ENCODE results near the gene TSSK2. TPM values are rescaled to one million over a fixed set of nuclear protein-coding genes. Genes with fewer than 3 reads are reported as not detected.
A peak's percentile ranks its signal among the peaks of the same experiment; 100 is the strongest.

The TSSK2 gene
- total RNA-seq, 1 donor from 2014 or later: not detected

DNA sequence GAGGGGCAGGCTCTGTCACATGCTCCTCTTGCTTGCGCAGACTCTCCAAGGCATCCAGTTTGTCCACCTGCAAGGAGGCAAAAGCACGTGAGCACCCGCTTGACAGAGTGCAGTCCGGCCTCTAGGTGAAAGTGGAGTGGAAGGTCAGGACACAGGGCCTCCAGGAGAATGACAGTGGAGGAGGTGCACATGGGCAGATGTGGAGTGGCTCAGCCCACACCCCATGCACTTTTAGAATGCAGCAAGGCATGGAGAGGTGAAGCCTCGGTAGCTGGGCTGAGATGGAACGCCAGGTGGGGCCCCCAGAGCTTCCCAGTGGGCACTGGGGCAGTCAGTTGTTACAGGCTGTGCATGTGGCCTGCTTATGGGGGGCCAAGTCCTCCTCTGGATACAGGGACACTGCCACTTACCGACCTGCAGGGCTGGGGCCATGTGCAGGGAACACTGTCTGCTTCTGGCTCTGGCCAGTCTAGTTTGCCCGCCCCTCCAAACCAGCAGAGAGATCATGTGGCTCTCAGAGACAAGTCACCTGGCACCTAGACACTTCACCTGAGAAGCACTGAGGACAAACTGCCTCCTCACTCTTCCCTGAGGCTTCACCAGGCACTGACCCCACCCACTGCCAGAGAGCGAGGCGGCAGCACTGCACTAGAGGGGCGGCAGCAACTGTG is 49.8 kb downstream of the TSSK2 start:
- DNase-seq (ENCODE audit: low read depth): no peak

- peak; percentile 87 for DNase-seq (ENCODE audit: low read depth)
Observed at GRCh38 chr22:19181786-19182471, 50.8 kb downstream of the TSSK2 start.

Other genes starting within 250 kb of the TSSK2 start
- 2.3 and 5.0 TPM in 2 replicates for gene DGCR6, start 225.0 kb upstream of the TSSK2 start, total RNA-seq
- gene PRODH, start 195.0 kb upstream of the TSSK2 start, total RNA-seq: 0.43 and 0.73 TPM in 2 replicates
- 60.8 and 63.8 TPM in 2 replicates for gene DGCR2, start 8.9 kb upstream of the TSSK2 start, total RNA-seq
- 17.5 and 21.1 TPM in 2 replicates for gene ESS2, start 13.3 kb downstream of the TSSK2 start, total RNA-seq
- gene GSC2, start 19.0 kb downstream of the TSSK2 start, total RNA-seq: not detected in 2 replicates
- 34.1 and 36.2 TPM in 2 replicates for gene SLC25A1, start 47.4 kb downstream of the TSSK2 start, total RNA-seq
- 33.7 and 46.2 TPM in 2 replicates for gene CLTCL1, start 160.4 kb downstream of the TSSK2 start, total RNA-seq